EL (cell line): ENCODE results near the gene MATK.
A peak's percentile ranks its signal among the peaks of the same experiment; 100 is the strongest.

Experiments
- DNase-seq: peaks from one replicate; pipeline ENCODE4 v3.0.0-alpha.2; 2016

Gene MATK, protein sequence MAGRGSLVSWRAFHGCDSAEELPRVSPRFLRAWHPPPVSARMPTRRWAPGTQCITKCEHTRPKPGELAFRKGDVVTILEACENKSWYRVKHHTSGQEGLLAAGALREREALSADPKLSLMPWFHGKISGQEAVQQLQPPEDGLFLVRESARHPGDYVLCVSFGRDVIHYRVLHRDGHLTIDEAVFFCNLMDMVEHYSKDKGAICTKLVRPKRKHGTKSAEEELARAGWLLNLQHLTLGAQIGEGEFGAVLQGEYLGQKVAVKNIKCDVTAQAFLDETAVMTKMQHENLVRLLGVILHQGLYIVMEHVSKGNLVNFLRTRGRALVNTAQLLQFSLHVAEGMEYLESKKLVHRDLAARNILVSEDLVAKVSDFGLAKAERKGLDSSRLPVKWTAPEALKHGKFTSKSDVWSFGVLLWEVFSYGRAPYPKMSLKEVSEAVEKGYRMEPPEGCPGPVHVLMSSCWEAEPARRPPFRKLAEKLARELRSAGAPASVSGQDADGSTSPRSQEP

GRCh38 chr19:3785938-3786824 lies at the start of gene MATK:
MATK (minus strand) TSS chr19:3786381; CDS start chr19:3785135, 1,246 bp downstream.
- DNase-seq: no peak

- no peak for DNase-seq
Observed at GRCh38 chr19:3835055-3835435, 48.9 kb upstream of the MATK start.

DNA sequence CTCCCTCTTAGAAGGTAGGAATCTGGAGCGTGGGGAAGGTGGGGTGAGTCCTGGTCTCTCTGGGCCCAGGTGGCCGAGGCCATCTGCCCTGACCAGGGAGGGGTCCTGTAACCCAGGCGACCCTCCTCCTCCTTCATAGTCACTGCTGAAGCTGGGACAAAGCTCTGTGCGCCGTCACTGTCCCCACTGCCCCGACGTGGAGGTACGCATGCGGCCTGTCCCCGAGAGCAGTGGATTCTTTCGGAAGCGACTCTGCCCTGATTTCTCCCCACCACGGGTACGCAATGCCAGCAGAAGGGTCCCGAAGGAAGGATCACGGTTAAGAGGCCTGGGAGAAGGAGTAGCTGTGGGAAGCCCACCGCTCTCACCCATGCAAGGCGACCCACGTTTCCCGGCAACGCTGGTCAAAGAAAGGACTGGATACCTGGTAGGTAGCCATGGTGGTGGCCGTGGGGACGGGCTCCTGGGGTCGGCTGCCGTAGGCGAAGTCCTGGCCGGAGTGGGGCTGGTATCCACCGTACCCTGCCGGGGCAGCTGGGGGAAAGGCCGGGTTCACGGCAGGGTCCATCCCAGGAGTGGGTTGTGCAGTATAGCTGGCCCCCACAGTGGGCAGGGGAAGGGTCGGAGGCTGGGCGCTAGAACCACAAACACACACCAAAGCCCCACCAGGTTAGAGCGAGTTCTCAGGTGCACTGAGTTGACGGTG lies 48.3 kb upstream of the MATK start:
- no peak for DNase-seq

DNA sequence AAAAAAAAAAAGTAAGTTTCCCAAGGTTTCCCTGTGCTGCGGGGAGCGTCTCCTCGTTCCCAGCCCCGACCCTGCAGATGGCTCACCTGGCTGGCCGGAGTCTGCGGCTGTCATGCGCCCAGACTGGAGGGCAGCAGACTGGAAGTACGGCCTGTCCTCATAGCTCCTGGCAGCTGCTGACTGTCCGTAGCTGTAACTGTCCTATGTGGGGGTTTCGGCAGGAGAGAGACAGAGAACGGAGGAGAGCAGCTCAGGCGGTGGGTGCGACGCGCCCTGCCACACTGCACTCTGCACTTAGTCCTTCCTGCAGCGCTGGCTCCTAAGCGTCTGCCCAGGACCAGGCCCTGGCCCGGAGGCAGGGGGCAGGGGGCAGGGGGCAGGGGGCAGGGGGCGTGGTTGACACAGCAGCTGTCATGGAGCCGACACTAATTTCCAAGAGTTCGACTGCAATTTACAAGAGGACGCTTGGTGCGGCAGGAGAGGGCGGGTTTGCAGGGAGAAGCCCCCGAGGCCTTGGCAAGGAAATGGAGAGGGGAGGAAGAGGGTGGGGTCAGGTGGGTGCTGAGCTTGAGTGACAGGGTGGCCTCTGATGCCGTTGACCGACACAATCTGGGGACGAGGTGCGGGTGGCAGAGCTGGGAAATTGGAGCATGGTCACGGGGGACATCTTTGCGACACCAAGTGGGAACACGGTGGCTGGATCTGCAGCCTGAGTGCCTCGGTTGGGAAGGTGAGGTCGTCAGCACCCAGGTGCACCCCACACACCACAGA lies 47.6 kb upstream of the MATK start:
- no peak for DNase-seq

- no peak for DNase-seq
Observed at GRCh38 chr19:3832001-3832400, 45.8 kb upstream of the MATK start.

- no peak for DNase-seq
Observed at GRCh38 chr19:3831601-3832000, 45.4 kb upstream of the MATK start.

DNA sequence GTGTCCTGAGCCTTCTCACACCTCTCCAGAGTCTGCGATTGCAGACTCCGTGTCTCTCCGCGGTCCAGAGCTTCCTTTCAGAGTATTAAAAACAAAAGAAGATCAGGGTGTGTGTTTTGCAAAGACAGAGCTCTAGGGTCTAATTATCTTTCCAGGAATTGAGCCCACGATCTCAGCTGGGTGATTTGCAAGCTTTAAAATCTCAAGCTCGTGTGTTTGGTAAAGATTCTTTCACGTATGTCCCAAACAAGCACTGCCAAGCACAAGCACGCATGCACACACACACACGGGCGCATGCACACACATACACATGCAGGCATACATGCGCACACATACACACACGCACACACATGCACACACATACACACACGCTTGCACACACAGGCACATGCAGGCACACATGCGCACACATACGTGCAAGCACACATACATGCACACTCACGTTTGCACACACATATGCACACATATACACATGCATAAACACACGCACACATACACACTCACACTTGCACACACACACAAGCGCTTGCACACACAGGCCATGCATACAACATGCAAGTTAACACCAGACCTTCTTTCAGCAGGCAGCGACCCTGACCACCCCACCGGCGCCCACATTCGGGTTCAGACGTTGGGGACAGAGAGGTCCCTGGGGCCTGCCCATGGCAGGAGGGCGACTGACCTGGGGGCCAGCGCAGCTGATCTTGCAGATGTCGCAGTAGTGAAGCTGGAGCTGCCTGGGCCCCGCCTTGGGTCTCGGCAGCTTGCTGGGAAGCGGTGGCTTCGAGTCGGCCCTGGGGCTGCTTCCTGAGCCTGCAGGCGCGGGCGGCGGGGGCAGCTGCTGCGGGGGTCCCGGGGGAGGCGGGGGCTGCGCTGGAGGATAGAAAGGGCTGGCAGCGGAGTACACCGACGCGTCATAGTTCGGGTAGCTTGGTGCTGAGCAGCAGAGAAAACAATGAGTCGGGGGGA lies 44.7 kb upstream of the MATK start:
- no peak for DNase-seq

DNA sequence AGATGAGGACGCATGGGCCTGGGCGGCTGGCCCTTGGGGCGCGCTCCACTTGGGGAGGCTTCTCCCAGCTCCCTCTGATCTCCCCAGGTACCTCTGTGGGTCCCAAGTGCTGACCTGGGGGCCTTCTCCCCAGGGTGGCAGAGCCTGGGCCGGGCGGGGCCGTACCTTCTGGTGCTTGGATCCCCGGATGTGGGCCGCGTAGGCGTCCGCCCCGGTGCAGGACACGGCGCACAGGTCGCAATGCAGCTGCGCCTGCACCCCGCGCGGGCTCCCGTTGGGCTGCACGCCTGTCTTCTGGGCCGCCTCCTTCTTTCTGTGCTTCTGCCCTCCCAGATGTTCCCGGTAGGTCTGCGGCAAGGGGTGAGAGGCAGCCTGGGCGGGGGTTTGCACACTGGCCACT lies 41.1 kb upstream of the MATK start:
- DNase-seq: no peak

- no peak for DNase-seq
Observed at GRCh38 chr19:3826163-3826562, 40.0 kb upstream of the MATK start.

GRCh38 chr19:3825286-3825956 lies 39.2 kb upstream of the MATK start:
- DNase-seq: no peak

DNA sequence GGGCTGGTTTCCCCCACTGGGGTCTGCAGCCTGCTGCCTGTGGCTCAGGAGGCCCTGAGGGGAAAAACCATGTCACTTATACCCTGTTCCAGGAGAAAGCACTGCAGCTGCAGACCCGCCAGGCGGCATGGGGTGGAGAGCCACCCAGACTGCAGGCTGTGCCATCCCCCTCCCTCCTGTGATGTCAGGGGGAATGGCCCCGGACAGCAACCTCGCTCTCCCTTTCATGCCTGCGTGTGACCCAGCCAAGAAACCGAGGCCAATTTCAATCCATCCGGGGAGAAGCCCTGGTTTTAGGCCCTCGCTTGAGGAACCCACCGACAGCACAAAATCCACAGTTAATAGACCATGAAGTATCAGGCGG lies 37.2 kb upstream of the MATK start:
- DNase-seq: no peak

- DNase-seq: no peak
Observed at GRCh38 chr19:3822683-3823349, 36.6 kb upstream of the MATK start.

- DNase-seq: peak; percentile 37
Observed at GRCh38 chr19:3821857-3822364, 35.7 kb upstream of the MATK start.

- DNase-seq: no peak
Observed at GRCh38 chr19:3821156-3821555, 35.0 kb upstream of the MATK start.

DNA sequence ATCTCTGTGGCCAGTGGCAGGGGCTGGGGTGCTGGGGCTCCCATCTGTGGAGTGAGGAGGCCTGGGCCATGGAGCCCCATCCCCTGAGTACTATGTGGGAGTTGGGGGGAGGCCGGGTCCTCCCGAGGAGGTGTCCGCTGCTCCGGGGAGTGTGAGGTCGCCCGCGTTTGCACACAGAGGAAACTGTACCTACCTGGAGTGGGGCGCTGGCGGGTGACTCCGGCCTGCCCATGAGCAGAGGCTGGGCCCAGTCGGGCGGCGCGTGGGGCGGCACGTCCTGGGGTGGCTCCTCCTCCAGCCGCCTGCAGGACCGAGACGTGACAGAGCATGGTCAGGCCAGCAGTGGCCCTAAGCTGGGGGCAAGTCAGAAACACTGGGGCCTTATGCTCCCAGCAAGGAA lies 33.8 kb upstream of the MATK start:
- DNase-seq: no peak

GRCh38 chr19:3818918-3819317 lies 32.7 kb upstream of the MATK start:
- DNase-seq: no peak

- peak; percentile 48 for DNase-seq
Observed at GRCh38 chr19:3818466-3818865, 32.3 kb upstream of the MATK start.

- no peak for DNase-seq
Observed at GRCh38 chr19:3817761-3818160, 31.6 kb upstream of the MATK start.

GRCh38 chr19:3816566-3817218 lies 30.5 kb upstream of the MATK start:
- DNase-seq: no peak
